Hepatocyte (in vitro differentiated cells): ENCODE data around the gene TM7SF3.

Experiments
- CTCF ChIP-seq: fragments of 200-600 bp; sonication (generic); IDR thresholded peaks from 2 replicates; pipeline ENCODE4 v1.5.1; 2016; ENCODE audit warnings: antibody characterized with exemption, mild to moderate bottlenecking; ENCODE audit not compliant: poor library complexity
- EZH2 ChIP-seq: fragments of 200-600 bp; sonication (generic); IDR thresholded peaks from 2 replicates; pipeline ENCODE4 v1.6.1; 2016; ENCODE audit warnings: antibody characterized with exemption, mild to moderate bottlenecking, borderline replicate concordance

- TF ChIP-seq CTCF = no peak
- TF ChIP-seq EZH2 = no peak
These were observed 6.6 kb upstream of the TM7SF3 start for GRCh38 chr12:27020761-27021160.
